NB4 (cell line): ENCODE measurements around the gene CDK18.

ENCODE experiments used
- DNase-seq: peaks from one replicate; pipeline ENCODE4 v3.0.0; 2010; ENCODE audit warnings: low read depth
- H3K4me3 ChIP-seq: one replicate; pipeline ENCODE4 v1.5.1; 2011; ENCODE audit warnings: mild to moderate bottlenecking, low read depth, low read length, moderate library complexity
- MYC ChIP-seq: IDR thresholded peaks from 2 replicates; pipeline ENCODE4 v1.6.1; 2011; ENCODE audit warnings: low read depth, low read length
- POLR2A ChIP-seq: IDR thresholded peaks from 2 replicates; pipeline ENCODE4 v1.6.1; 2011; ENCODE audit warnings: mild to moderate bottlenecking; ENCODE audit not compliant: insufficient read length; ENCODE audit errors: extremely low read depth
- TF ChIP-seq, protein P1 (sequence below): IDR thresholded peaks from one replicate; pipeline ENCODE4 v1.5.1; 2012; ENCODE audit warnings: low read depth, low read length
- TF ChIP-seq, protein P2 (sequence below): IDR thresholded peaks from 2 replicates; pipeline ENCODE4 v1.6.1; 2011; ENCODE audit warnings: low read depth, low read length

CDK18 gene

DNA sequence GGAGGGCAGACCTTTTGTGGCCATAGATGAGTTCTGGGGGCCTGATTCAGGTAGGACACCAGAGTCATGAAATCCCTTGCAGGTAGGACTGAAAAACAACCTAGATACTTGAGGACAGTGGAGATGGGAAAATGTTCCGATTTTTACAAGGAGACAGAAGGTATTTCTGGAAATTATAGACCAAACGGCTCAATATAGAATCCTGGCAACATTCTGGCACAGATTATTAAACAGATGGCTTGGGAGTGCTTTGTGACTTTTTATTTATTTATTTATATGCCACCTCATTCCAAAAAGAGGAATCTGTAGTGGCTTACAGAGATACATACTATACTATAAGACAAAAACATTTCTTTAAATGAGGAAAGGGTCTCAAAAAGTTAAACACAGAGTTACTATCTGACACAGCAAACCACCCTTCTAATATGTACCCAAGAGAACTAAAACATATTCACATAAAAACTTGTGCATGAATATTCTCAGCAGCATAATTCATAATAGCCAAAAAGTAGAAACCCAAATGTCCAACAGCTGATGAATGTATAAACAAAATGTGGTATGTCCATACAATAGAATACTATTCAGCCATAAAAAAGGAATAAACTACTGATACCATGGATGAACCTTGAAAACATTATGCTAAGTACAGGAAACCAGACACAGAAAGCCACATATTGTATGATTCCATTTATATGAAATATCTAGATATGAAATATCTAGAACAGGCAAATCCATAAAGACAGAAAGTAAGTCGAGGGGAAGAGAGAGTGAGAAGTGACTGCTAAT lies 49.8 kb downstream of the CDK18 start:
- H3K4me3 ChIP-seq: no peak overlapping the region
- TF ChIP-seq, protein P1, sequence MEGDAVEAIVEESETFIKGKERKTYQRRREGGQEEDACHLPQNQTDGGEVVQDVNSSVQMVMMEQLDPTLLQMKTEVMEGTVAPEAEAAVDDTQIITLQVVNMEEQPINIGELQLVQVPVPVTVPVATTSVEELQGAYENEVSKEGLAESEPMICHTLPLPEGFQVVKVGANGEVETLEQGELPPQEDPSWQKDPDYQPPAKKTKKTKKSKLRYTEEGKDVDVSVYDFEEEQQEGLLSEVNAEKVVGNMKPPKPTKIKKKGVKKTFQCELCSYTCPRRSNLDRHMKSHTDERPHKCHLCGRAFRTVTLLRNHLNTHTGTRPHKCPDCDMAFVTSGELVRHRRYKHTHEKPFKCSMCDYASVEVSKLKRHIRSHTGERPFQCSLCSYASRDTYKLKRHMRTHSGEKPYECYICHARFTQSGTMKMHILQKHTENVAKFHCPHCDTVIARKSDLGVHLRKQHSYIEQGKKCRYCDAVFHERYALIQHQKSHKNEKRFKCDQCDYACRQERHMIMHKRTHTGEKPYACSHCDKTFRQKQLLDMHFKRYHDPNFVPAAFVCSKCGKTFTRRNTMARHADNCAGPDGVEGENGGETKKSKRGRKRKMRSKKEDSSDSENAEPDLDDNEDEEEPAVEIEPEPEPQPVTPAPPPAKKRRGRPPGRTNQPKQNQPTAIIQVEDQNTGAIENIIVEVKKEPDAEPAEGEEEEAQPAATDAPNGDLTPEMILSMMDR: no peak
- TF ChIP-seq MYC (no peak), POLR2A (no peak)
- TF ChIP-seq, protein P2, sequence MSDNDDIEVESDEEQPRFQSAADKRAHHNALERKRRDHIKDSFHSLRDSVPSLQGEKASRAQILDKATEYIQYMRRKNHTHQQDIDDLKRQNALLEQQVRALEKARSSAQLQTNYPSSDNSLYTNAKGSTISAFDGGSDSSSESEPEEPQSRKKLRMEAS: no peak
- no peak for DNase-seq

DNA sequence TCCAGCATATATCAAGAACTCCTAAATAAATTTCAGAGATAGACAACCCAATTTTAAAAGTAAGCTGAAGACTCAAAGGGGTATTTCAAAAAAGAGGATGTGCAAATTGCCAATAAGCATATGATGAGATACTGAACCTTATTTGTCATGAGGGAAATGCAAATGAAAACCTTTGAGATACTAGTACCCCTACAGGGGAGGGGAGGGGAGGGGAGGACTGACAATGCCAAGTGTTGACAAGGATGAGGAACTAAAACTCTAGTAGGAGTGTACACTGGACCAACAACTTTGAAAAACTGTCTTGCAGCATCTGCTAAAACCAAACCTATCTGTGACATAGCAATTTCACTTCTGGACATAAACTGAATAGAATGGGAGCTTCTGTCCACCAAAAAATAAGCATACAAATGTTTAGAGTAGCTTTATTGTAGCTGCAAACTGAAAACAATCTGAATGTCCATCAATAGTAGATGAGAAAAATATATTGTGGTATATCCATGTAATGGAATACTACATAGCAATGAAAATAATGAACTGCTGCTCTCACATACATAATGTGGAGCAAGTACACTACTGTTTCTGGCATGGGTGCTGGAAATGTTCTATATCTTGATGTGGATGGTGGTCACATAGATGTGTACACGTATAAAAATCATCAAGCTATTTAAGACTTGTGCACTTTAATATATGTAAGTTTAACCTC lies 57.2 kb downstream of the CDK18 start:
- H3K4me3 ChIP-seq: no peak overlapping the region
- DNase-seq: no peak
- TF ChIP-seq MYC (no peak), POLR2A (no peak)
- TF ChIP-seq, protein P2: no peak
- TF ChIP-seq, protein P1: no peak

DNA sequence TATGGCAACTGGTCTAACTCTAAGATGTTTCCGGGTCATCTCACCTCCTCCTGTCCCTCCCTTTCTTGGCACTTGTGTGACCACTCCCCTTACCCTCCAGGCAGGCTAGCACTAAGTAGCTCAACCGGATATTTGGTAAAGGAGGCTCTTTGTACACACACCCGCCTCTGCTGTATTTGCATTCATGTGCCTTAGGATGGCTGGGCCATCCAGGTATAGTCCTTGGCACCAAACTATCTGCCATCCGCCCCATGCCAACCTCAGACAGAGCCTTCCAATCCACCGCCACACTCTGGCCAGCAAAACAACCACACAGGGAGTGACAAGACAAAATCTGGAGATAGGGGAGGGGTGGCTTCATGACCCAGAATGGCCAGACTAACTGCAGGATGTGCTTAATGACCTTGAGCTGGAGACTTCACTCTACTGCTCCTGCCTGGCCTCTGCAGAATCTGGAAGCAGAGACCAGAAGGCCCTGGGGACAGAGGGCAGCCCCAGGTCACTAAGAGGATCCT lies 59.5 kb downstream of the CDK18 start:
- no peak for DNase-seq
- TF ChIP-seq, protein P1: no peak
- no peak for TF ChIP-seq POLR2A
- TF ChIP-seq, protein P2: no peak
- TF ChIP-seq MYC: no peak

DNA sequence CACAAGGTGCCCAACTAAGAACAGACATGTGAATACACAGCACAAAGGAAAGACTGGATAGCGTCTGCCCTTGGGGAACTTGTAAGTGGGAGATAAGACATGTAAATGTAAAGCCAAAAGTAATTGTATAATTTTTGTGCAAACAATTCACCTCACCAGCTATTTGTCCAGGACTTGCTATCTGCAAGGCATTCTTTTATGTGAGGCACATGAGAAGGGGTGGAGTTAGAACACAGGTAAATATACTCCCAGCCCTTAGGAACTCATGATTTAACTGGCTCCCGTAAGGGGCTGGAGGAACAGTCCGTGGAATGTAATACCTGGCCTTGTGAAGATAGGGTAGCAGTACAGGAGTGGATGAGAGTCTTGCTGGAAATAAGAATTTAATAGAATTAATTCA lies 61.3 kb downstream of the CDK18 start:
- DNase-seq: no peak
- TF ChIP-seq, protein P1: no peak
- no peak overlapping the region for H3K4me3 ChIP-seq

More for the DNA sequence above, 59.5 kb downstream of the CDK18 start:
- H3K4me3 ChIP-seq: no peak overlapping the region

DNA sequence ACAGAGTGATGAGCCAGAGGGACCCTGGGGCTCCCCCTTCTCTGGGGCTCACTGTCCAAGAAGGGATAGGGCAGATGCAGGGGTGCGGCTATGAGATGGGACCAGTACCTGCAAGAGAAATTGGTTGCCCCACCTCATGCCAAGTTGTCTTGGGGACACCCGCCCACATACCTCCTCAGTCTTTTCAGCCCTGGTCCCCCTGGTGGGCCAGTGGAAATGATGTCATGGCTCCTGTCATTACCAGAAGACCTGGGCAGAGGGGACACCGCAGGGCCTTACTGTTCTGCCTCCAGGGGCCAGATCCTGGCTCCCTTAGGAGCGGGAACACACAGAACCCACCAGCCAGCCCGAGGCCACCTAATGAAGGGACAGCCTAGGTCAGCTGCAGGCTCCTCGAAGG lies 63.2 kb downstream of the CDK18 start:
- H3K4me3 ChIP-seq: no peak overlapping the region
- DNase-seq: no peak
- TF ChIP-seq, protein P2: no peak
- TF ChIP-seq MYC (no peak), POLR2A (no peak)
- TF ChIP-seq, protein P1: no peak
